ENCODE measurements around the gene GLIPR1L2.

DNA sequence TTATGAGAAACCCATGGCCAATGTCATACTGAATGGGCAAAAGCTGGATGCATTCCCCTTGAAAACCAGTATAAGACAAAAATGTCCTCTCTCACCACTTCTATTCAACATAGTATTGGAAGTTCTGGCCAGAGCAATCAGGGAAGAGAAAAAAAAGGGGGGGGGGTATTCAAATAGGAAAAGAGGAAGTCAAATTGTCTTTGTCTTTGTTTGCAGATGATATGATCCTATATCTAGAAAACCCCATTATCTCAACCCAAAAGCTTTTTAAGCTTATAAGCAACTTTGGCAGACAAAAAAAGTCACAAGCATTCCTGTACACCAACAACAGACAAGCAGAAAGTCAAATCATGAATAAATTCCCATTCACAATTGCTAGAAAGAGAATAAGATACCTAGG is 36.9 kb upstream of the GLIPR1L2 start:
- TF ChIP-seq ZNF70 (CRISPR knock-in tag; IDR thresholded peaks at IDR 0.05) (no peak), ZNF8 (CRISPR knock-in tag; IDR thresholded peaks at IDR 0.05) (no peak), ARNTL (CRISPR knock-in tag; IDR thresholded peaks at IDR 0.05; ENCODE audit: borderline replicate concordance, low read depth) (no peak)

All from SK-N-SH treated with all-trans-retinoic acid at 6 μM for 48 hours (cell line).